ENCODE data around the gene RNF220. TPM values are rescaled to one million over a fixed set of nuclear protein-coding genes. Genes with fewer than 3 reads are reported as not detected.

RNF220 gene
- polyA plus RNA-seq (ENCODE audit: insufficient read length in 12 of 12): 10 to 100 TPM in 11 of 12 donors, not detected in 1; 36.9 to 80.5 (median 52.6) TPM
- long read RNA-seq, donor 1, partial matches to known transcripts: 0 of 6 reads
- long read RNA-seq, donor 1, other reads (novel, unspliced or antisense): 5 of 6 reads
- long read RNA-seq, donor 2, partial matches to known transcripts: 0 of 11 reads
- long read RNA-seq, donor 2, other reads (novel, unspliced or antisense): 10 of 11 reads
- long read RNA-seq, donor 3, partial matches to known transcripts: 0 of 1 reads
- long read RNA-seq, donor 3, other reads (novel, unspliced or antisense): 0 of 1 reads
- long read RNA-seq, donor 4: 0 reads
- long read RNA-seq, donor 5, partial matches to known transcripts: 13 of 37 reads
- long read RNA-seq, donor 5, other reads (novel, unspliced or antisense): 24 of 37 reads
- long read RNA-seq, donor 6, partial matches to known transcripts: 0 of 1 reads
- long read RNA-seq, donor 6, other reads (novel, unspliced or antisense): 0 of 1 reads
- long read RNA-seq, donor 7, partial matches to known transcripts: 0 of 1 reads
- long read RNA-seq, donor 7, other reads (novel, unspliced or antisense): 0 of 1 reads
- long read RNA-seq, donor 8, partial matches to known transcripts: 0 of 14 reads
- long read RNA-seq, donor 8, other reads (novel, unspliced or antisense): 14 of 14 reads
- long read RNA-seq, donor 9: 0 reads
- long read RNA-seq, donor 10, partial matches to known transcripts: 0 of 6 reads
- long read RNA-seq, donor 10, other reads (novel, unspliced or antisense): 6 of 6 reads
- long read RNA-seq, donor 11, partial matches to known transcripts: 0 of 6 reads
- long read RNA-seq, donor 11, other reads (novel, unspliced or antisense): 6 of 6 reads

GRCh38 chr1:44405031-44405797, at the start of gene RNF220:
Gene RNF220 (plus strand): TSS chr1:44405255.
- peak; percentile 57 for DNase-seq

- no peak for DNase-seq
Observed at GRCh38 chr1:44355582-44356305, 49.3 kb upstream of the RNF220 start.

GRCh38 chr1:44357710-44358109, 47.3 kb upstream of the RNF220 start:
- no peak for DNase-seq

GRCh38 chr1:44359234-44359935, 45.7 kb upstream of the RNF220 start:
- DNase-seq: no peak

GRCh38 chr1:44361478-44361877, 43.6 kb upstream of the RNF220 start:
- no peak for DNase-seq

- no peak for DNase-seq
Observed at GRCh38 chr1:44366371-44366975, 38.6 kb upstream of the RNF220 start.

- no peak for DNase-seq
Observed at GRCh38 chr1:44367944-44368343, 37.1 kb upstream of the RNF220 start.

GRCh38 chr1:44368471-44369151, 36.4 kb upstream of the RNF220 start:
- DNase-seq: no peak

- no peak for DNase-seq
Observed at GRCh38 chr1:44371206-44371605, 33.8 kb upstream of the RNF220 start.

GRCh38 chr1:44375547-44375946, 29.5 kb upstream of the RNF220 start:
- no peak for DNase-seq

- peak; percentile 25 for DNase-seq
Observed at GRCh38 chr1:44377925-44378784, 26.9 kb upstream of the RNF220 start.

GRCh38 chr1:44380666-44381177, 24.3 kb upstream of the RNF220 start:
- no peak for DNase-seq

- no peak for DNase-seq
Observed at GRCh38 chr1:44388551-44388950, 16.5 kb upstream of the RNF220 start.

- no peak for DNase-seq
Observed at GRCh38 chr1:44389437-44389836, 15.6 kb upstream of the RNF220 start.

- DNase-seq: no peak
Observed at GRCh38 chr1:44390277-44390676, 14.8 kb upstream of the RNF220 start.

GRCh38 chr1:44401256-44402228, 3.5 kb upstream of the RNF220 start:
- DNase-seq: no peak
